SH-SY5Y (cell line): ENCODE results near the gene FBXW12.

Experiments used
- GATA2 ChIP-seq: IDR thresholded peaks from 2 replicates; pipeline ENCODE4 v1.6.1; 2011; ENCODE audit warnings: mild to moderate bottlenecking, low read depth, low read length
- GATA3 ChIP-seq: IDR thresholded peaks from 2 replicates; pipeline ENCODE4 v1.6.1; 2011; ENCODE audit warnings: low read depth, mild to moderate bottlenecking, low read length, moderate library complexity

DNA sequence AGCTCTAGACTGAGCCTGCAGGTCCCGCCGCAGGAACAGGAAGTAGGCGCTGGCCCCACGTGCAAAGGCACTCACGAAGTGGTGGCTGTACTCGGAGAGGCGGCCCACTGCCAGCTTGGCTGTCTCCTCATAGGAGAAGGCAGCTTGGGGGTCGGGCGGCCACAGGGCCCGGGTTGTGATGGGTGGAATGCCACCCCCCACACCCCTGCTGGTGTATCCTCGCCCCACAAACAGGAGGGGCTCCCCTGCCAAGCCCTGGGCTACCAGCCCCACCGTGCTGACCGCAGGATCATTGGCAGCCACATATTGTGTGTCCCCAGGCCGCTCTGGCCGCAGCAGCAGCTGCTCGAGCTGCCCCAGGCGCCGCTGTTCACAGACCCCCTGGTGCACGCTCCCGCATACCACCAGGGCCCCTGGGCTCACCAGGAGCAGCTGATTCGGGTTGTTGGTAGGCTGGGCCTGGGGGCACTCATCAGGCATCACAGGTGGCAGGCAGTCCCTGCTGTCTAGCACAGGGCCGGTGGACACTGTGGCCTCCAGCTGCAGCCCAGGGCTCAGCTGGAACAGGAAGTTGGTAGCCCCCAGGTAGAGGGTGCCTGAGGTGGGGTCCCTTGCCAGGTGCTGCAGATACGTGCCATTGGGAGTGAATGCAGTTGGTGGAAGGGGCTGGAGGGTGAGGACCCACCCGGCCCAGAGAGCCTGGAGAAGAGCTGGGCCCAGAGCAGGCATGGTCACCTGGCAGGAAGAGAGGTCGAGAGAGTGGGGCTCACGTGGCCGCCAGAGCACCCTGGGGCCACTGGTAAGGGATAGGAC is 52.1 kb downstream of the FBXW12 start:
- TF ChIP-seq GATA2: no peak
- no peak for TF ChIP-seq GATA3
